ENCODE results near the gene LDAF1. TPM values are rescaled to one million over a fixed set of nuclear protein-coding genes. Genes with fewer than 3 reads are reported as not detected.
"Not testable (repeated sequence)": the region's sequence is repeated elsewhere in the genome, so short reads cannot be mapped to it uniquely, and the experiment has no call there.

The LDAF1 gene
- total RNA-seq, 2 experiments from 2014 or later = 11.0 to 11.2 TPM

DNA sequence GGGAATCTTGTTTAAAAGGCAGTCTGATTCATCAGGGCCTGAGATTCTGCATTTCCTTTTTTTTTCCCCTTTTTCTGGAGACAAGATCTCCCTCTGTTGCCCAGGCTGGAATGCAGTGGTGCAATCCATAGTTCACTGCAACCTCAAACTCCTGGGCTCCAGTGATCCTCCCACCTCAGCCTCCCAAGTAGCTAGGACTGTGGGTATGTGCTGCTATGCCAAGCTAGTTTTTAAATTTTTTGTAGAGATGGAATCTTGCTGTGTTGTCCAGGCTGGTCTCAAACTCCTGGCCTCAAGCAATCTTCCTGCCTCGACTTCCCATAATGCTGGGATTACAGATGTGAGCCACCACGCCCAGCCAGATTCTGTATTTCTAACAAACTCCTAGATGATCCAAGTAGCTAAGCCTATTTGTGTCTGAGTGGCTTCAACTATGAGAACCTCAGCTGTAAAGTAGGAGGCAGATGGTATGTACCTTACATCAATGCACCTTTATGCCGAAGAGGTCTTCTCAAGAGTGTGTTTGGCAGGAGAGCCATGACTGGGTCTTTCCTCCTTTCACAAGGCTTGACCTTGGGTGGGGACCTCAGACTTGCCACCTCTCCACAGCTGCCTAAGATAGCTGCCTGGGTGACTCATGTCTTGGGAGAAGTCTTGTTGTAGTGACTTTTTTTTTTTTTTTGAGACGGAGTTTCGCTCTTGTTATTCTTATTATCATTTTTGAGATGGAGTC lies 10.9 kb downstream of the LDAF1 start:
- Mint-ChIP-seq H3K4me1 (ENCODE audit: low read depth) (no peaks in the 10 kb centered on the region), H3K27me3 (no peaks in the 10 kb centered on the region), H3K9me3 (no peaks in the 10 kb centered on the region), H3K27ac (no peak overlapping the region), H3K4me3 (no peak overlapping the region), H3K36me3 (ENCODE audit: low read depth) (peaks cover 73% of the 10 kb centered on the region)
- ChIA-PET POLR2A (interaction anchor here (0.7 kb wide), 1 partner anchor 72 kb away, joined by 3 read pairs; no protein-coding TSS in a partner anchor), CTCF (no interaction called here)
- Histone ChIP-seq H3K27ac (ENCODE audit: low read depth in 1 of 2, low read length in 2 of 2) (no peak overlapping the region), H3K4me1 (ENCODE audit: insufficient read depth, low read length) (no peaks in the 10 kb centered on the region), H3K9me3 (ENCODE audit: control insufficient read depth in 1 of 2, insufficient read depth in 1 of 2, low read length in 2 of 2) (no peaks in the 10 kb centered on the region), H3K4me3 (ENCODE audit: low read length) (no peak overlapping the region), H3K36me3 (ENCODE audit: insufficient read depth, low read length) (peaks cover 28% of the 10 kb centered on the region), H3K27me3 (ENCODE audit: control insufficient read depth in 1 of 2, insufficient read depth in 2 of 2, low read length in 2 of 2) (no peaks in the 10 kb centered on the region)
- intact Hi-C loops (cut with DNase I, micrococcal nuclease) = no loop called here
- ATAC-seq (ENCODE audit: poor library complexity) = no peak
- TF ChIP-seq, protein P1, sequence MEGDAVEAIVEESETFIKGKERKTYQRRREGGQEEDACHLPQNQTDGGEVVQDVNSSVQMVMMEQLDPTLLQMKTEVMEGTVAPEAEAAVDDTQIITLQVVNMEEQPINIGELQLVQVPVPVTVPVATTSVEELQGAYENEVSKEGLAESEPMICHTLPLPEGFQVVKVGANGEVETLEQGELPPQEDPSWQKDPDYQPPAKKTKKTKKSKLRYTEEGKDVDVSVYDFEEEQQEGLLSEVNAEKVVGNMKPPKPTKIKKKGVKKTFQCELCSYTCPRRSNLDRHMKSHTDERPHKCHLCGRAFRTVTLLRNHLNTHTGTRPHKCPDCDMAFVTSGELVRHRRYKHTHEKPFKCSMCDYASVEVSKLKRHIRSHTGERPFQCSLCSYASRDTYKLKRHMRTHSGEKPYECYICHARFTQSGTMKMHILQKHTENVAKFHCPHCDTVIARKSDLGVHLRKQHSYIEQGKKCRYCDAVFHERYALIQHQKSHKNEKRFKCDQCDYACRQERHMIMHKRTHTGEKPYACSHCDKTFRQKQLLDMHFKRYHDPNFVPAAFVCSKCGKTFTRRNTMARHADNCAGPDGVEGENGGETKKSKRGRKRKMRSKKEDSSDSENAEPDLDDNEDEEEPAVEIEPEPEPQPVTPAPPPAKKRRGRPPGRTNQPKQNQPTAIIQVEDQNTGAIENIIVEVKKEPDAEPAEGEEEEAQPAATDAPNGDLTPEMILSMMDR (IDR thresholded peaks at IDR 0.05) = no peak
- DNase-seq = no peak

- intact Hi-C loops (cut with DNase I, micrococcal nuclease); H3K27me3 Mint-ChIP-seq; POLR2A ChIA-PET; ATAC-seq (ENCODE audit: poor library complexity); H3K27me3 ChIP-seq (ENCODE audit: control insufficient read depth in 1 of 2, insufficient read depth in 2 of 2, low read length in 2 of 2); H3K4me1 Mint-ChIP-seq (ENCODE audit: low read depth); H3K4me1 ChIP-seq (ENCODE audit: insufficient read depth, low read length); H3K27ac ChIP-seq (ENCODE audit: low read depth in 1 of 2, low read length in 2 of 2); CTCF ChIA-PET; H3K4me3 ChIP-seq (ENCODE audit: low read length); H3K9me3 Mint-ChIP-seq; H3K4me3 Mint-ChIP-seq; H3K27ac Mint-ChIP-seq; DNase-seq; H3K9me3 ChIP-seq (ENCODE audit: control insufficient read depth in 1 of 2, insufficient read depth in 1 of 2, low read length in 2 of 2): not testable (repeated sequence)
- H3K36me3 ChIP-seq (ENCODE audit: insufficient read depth, low read length) = peaks cover 28% of the 10 kb centered on the region
- H3K36me3 Mint-ChIP-seq (ENCODE audit: low read depth) = peaks cover 73% of the 10 kb centered on the region
Measured at GRCh38 chr16:21170116-21170515, 11.6 kb downstream of the LDAF1 start.

GRCh38 chr16:21172650-21173049 lies 14.2 kb downstream of the LDAF1 start:
- Mint-ChIP-seq H3K27ac (no peak overlapping the region), H3K36me3 (ENCODE audit: low read depth) (peaks cover 76% of the 10 kb centered on the region), H3K4me3 (no peak overlapping the region), H3K9me3 (no peaks in the 10 kb centered on the region), H3K27me3 (no peaks in the 10 kb centered on the region), H3K4me1 (ENCODE audit: low read depth) (no peaks in the 10 kb centered on the region)
- peaks cover 29% of the 10 kb centered on the region for H3K36me3 ChIP-seq (ENCODE audit: insufficient read depth, low read length)
- no peaks in the 10 kb centered on the region for H3K9me3 ChIP-seq (ENCODE audit: control insufficient read depth in 1 of 2, insufficient read depth in 1 of 2, low read length in 2 of 2)
- TF ChIP-seq, protein P1 (IDR thresholded peaks at IDR 0.05) = no peak
- DNase-seq (no peak), ATAC-seq (ENCODE audit: poor library complexity) (no peak)
- no peak overlapping the region for H3K27ac ChIP-seq (ENCODE audit: low read depth in 1 of 2, low read length in 2 of 2)
- ChIA-PET POLR2A (interaction anchor here (0.6 kb wide), 1 partner anchor 436 kb away, joined by 3 read pairs; no protein-coding TSS in a partner anchor), CTCF (no interaction called here)
- no peak overlapping the region for H3K4me3 ChIP-seq (ENCODE audit: low read length)
- intact Hi-C loops (cut with DNase I, micrococcal nuclease) = no loop called here
- H3K27me3 ChIP-seq (ENCODE audit: control insufficient read depth in 1 of 2, insufficient read depth in 2 of 2, low read length in 2 of 2) = no peaks in the 10 kb centered on the region
- no peaks in the 10 kb centered on the region for H3K4me1 ChIP-seq (ENCODE audit: insufficient read depth, low read length)

DNA sequence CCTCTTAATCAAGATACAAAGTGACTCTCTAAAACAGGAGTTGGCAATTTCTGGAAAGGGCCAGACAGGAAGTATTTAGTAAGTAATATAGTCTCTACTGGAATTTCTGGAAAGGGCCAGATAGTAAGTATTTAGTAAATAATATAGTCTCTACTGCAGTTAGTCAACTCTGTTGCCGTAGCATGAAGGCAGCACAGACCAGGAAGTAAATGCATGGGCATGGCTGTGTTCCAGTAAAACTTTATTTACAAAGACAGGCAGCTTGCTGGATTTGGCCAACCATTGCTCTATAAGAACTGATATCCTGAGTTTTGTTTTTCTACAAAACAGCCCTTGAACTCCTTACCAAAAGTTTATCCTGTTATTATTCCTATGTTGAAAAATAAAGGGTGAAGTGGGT lies 16.9 kb downstream of the LDAF1 start:
- Mint-ChIP-seq H3K27me3 (no peaks in the 10 kb centered on the region), H3K4me3 (no peak overlapping the region), H3K9me3 (peaks cover 3% of the 10 kb centered on the region), H3K27ac (no peak overlapping the region), H3K4me1 (ENCODE audit: low read depth) (no peaks in the 10 kb centered on the region), H3K36me3 (ENCODE audit: low read depth) (peaks cover 92% of the 10 kb centered on the region)
- ATAC-seq (ENCODE audit: poor library complexity) (no peak), DNase-seq (no peak)
- Histone ChIP-seq H3K27me3 (ENCODE audit: control insufficient read depth in 1 of 2, insufficient read depth in 2 of 2, low read length in 2 of 2) (no peaks in the 10 kb centered on the region), H3K4me3 (ENCODE audit: low read length) (no peak overlapping the region), H3K27ac (ENCODE audit: low read depth in 1 of 2, low read length in 2 of 2) (no peak overlapping the region), H3K4me1 (ENCODE audit: insufficient read depth, low read length) (no peaks in the 10 kb centered on the region), H3K9me3 (ENCODE audit: control insufficient read depth in 1 of 2, insufficient read depth in 1 of 2, low read length in 2 of 2) (no peaks in the 10 kb centered on the region), H3K36me3 (ENCODE audit: insufficient read depth, low read length) (peaks cover 35% of the 10 kb centered on the region)
- intact Hi-C loops (cut with DNase I, micrococcal nuclease) = no loop called here
- TF ChIP-seq, protein P1 (IDR thresholded peaks at IDR 0.05) = no peak
- ChIA-PET POLR2A (no interaction called here), CTCF (no interaction called here)

Measured in CD4-positive, alpha-beta T cell (primary cell).